Body of pancreas (tissue), 4 donors: ENCODE results near the gene CALHM4. TPM values are rescaled to one million over a fixed set of nuclear protein-coding genes. Genes with fewer than 3 reads are reported as not detected.

Source experiments
- ATAC-seq: fragments of 150-250 bp; one replicate; pipeline ENCODE4 v1.9.1; 2016
- DNase-seq, 4 donors: peaks; one replicate each; pipeline ENCODE4 v3.0.0-alpha.2; 2019
- H3K27ac ChIP-seq, 4 donors: fragments of 200-600 bp; sonication (generic); 1 replicate in 3 of 4; 2 replicates in 1 of 4; pipeline versions ENCODE4 v1.5.1 to v1.6.1; 2016 to 2019; ENCODE audit warnings: mild to moderate bottlenecking in 1 of 4, mixed read lengths in 1 of 4, moderate library complexity in 1 of 4
- H3K27me3 ChIP-seq, 2 donors: fragments of 200-600 bp; sonication (generic); one replicate each; pipeline ENCODE4 v1.6.0; 2016; ENCODE audit warnings: mild to moderate bottlenecking in 1 of 2
- H3K36me3 ChIP-seq, 2 donors: fragments of 200-600 bp; sonication (generic); replicated peaks in 1 of 2; 2 replicates each; pipeline ENCODE4 v1.5.1; 2016; ENCODE audit warnings: low read depth in 2 of 2; ENCODE audit not compliant: insufficient read depth in 1 of 2
- H3K4me1 ChIP-seq: fragments of 200-600 bp; sonication (generic); one replicate; pipeline ENCODE4 v1.6.0; 2016
- H3K4me3 ChIP-seq, 2 donors: fragments of 200-600 bp; sonication (generic); 1 replicate in 1 of 2; 2 replicates in 1 of 2; pipeline ENCODE4 v1.5.1; 2016 to 2019
- H3K9me3 ChIP-seq, 3 donors: fragments of 200-600 bp; sonication (generic); 1 replicate in 2 of 3; 2 replicates in 1 of 3; pipeline ENCODE4 v1.5.1; 2016
- CTCF ChIP-seq, 7 experiments: fragments of 450-650 bp in 4 of 7; fragments of 200-600 bp in 3 of 7; sonication (generic) in 3 of 7; IDR thresholded peaks; one replicate each; pipeline ENCODE4 v1.5.1; 2016 to 2019; ENCODE audit warnings: antibody characterized with exemption in 7 of 7
- POLR2A ChIP-seq, 3 donors: fragments of 450-650 bp; IDR thresholded peaks; one replicate each; pipeline ENCODE4 v1.6.1; 2016; ENCODE audit warnings: antibody characterized with exemption in 3 of 3, mild to moderate bottlenecking in 2 of 3
- WGBS, 2 donors: methylation state at CpG; one replicate each; pipeline ENCODE4 v1.1.5; 2017; 5-methylcytosine and 5-hydroxymethylcytosine counted together
- intact Hi-C: fragments of 100-400 bp; cut with DNase I; formaldehyde crosslinking; loops from one replicate; pipeline ENCODE4 v1.15.1; 2023
- total RNA-seq, 2 donors: library from RNA; depleted of rRNA; stranded (reverse); fragments of >200 nt; gene quantifications; one replicate each; pipeline ENCODE4 v1.1.0, GENCODE V29; 2016

The CALHM4 gene
- total RNA-seq, 2 donors from 2014 or later = not detected

DNA sequence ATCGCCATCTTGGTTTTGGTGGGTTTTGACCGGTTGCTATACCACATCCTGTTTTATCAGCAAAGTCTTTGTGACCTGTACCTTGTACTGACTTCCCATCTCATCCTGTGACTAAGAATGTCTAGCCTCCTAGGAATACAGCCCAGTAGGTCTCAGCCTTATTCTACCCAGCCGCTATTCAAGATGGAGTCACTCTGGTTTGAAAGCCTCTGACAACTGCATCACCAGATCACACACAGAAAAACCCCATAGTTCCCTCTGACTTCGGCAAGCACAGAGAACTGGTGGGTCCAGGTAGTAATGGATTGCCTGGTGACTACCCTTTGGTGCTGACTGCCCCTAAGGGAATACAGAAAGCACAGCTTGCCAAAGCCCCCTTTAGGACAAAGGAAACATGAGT lies 52.4 kb downstream of the CALHM4 start:
- TF ChIP-seq CTCF (IDR thresholded peaks at IDR 0.05) = no peak
- TF ChIP-seq POLR2A (IDR thresholded peaks at IDR 0.05) = no peak
- DNase-seq = no peak
- Histone ChIP-seq H3K4me1 (no peaks in the 10 kb centered on the region), H3K27ac (no peak overlapping the region), H3K4me3 (no peak overlapping the region), H3K27me3 (no peaks in the 10 kb centered on the region), H3K9me3 (no peaks in the 10 kb centered on the region), H3K36me3 (no peaks in the 10 kb centered on the region)
- ATAC-seq = no peak
- intact Hi-C loops = no loop called here
- 96 to 99% methylated on average over 4 of the region's 4 CpGs for WGBS, 2 donors

Other genes with a start within 250 kb of the CALHM4 start
- gene DSE, start 182.8 kb upstream of the CALHM4 start, total RNA-seq = 10 to 100 TPM in 1 of 2 donors, 1 to 10 TPM in 1; 8.6 to 14.0 TPM
- gene CALHM6, start 92.4 kb upstream of the CALHM4 start, total RNA-seq = 1 to 10 TPM; 1.3 to 2.3 TPM
- gene CALHM5, start 42.1 kb upstream of the CALHM4 start, total RNA-seq = under 1 TPM; 0.33 to 0.52 TPM
- not detected for gene TRAPPC3L, start 8.1 kb upstream of the CALHM4 start, total RNA-seq
- gene RWDD1, start 17.8 kb downstream of the CALHM4 start, total RNA-seq = 10 to 100 TPM; 21.4 to 28.0 TPM
- gene RSPH4A, start 62.7 kb downstream of the CALHM4 start, total RNA-seq = 1 to 10 TPM in 1 of 2 donors, not detected in 1; 2.6 TPM
- 1 to 10 TPM; 3.3 to 7.5 TPM for gene ZUP1, start 115.0 kb downstream of the CALHM4 start, total RNA-seq
- 1 to 10 TPM; 3.1 to 3.3 TPM for gene KPNA5, start 127.5 kb downstream of the CALHM4 start, total RNA-seq
- gene FAM162B, start 212.0 kb downstream of the CALHM4 start, total RNA-seq = not detected